Fibroblast of skin of scalp (primary cell): ENCODE measurements around the gene GPD1.
A peak's percentile ranks its signal among the peaks of the same experiment; 100 is the strongest.
"Not testable (repeated sequence)": the region's sequence is repeated elsewhere in the genome, so short reads cannot be mapped to it uniquely, and the experiment has no call there.

ENCODE experiments used
- DNase-seq: peaks from one replicate; pipeline ENCODE4 v3.0.0-alpha.2; 2013

Gene GPD1

GRCh38 chr12:50073712-50074111, 30.1 kb upstream of the GPD1 start:
- no peak for DNase-seq

- DNase-seq, result peak; percentile 80
These were observed 28.6 kb upstream of the GPD1 start for GRCh38 chr12:50074936-50075807.

GRCh38 chr12:50075808-50076170, 28.0 kb upstream of the GPD1 start:
- no peak for DNase-seq

- no peak for DNase-seq
These were observed 26.7 kb upstream of the GPD1 start for GRCh38 chr12:50077099-50077498.

GRCh38 chr12:50078281-50078680, 25.5 kb upstream of the GPD1 start:
- DNase-seq, result no peak

GRCh38 chr12:50079771-50080170, 24.0 kb upstream of the GPD1 start:
- DNase-seq, result no peak

- DNase-seq, result no peak
These were observed 22.6 kb upstream of the GPD1 start for GRCh38 chr12:50081096-50081808.

GRCh38 chr12:50082644-50083043, 21.2 kb upstream of the GPD1 start:
- DNase-seq, result no peak

GRCh38 chr12:50083301-50083700, 20.5 kb upstream of the GPD1 start:
- no peak for DNase-seq

GRCh38 chr12:50084409-50084774, 19.4 kb upstream of the GPD1 start:
- not testable (repeated sequence) for DNase-seq

GRCh38 chr12:50084775-50085614, 18.8 kb upstream of the GPD1 start, which contains the start of gene SMARCD1:
Gene SMARCD1, plus strand, starts transcription at chr12:50085342. Its CDS starts 28 bp downstream, at chr12:50085370.
- peak; percentile 95 for DNase-seq

GRCh38 chr12:50085615-50086072, 18.2 kb upstream of the GPD1 start:
- DNase-seq, result no peak

- DNase-seq, result no peak
These were observed 17.7 kb upstream of the GPD1 start for GRCh38 chr12:50086148-50086547.

- no peak for DNase-seq
These were observed 16.7 kb upstream of the GPD1 start for GRCh38 chr12:50087151-50087550.

GRCh38 chr12:50087995-50088394, 15.8 kb upstream of the GPD1 start:
- DNase-seq, result peak; percentile 61

GRCh38 chr12:50088577-50089335, 15.1 kb upstream of the GPD1 start:
- DNase-seq, result peak; percentile 40

GRCh38 chr12:50089730-50090129, 14.1 kb upstream of the GPD1 start:
- DNase-seq, result no peak

- DNase-seq, result no peak
These were observed 13.4 kb upstream of the GPD1 start for GRCh38 chr12:50090391-50090790.

- DNase-seq, result no peak
These were observed 5.9 kb upstream of the GPD1 start for GRCh38 chr12:50097952-50098351.

- DNase-seq, result peak; percentile 41
These were observed 4.4 kb upstream of the GPD1 start for GRCh38 chr12:50099302-50100008.

- no peak for DNase-seq
These were observed 3.2 kb upstream of the GPD1 start for GRCh38 chr12:50100561-50100960.
